DOHH2 (cell line): Measurements from ENCODE around the gene SHANK3.

ENCODE experiments used
- H3F3A ChIP-seq: fragments of 200-600 bp; sonication (generic), shearing (Covaris generic); 2 replicates; pipeline ENCODE4 v1.6.0; 2016; ENCODE audit warnings: antibody characterized with exemption, mild to moderate bottlenecking; ENCODE audit not compliant: control insufficient read depth, insufficient read depth
- H3K27ac ChIP-seq: fragments of 200-600 bp; sonication (generic); 2 replicates; pipeline ENCODE4 v1.5.1; 2014; ENCODE audit warnings: low read depth, mild to moderate bottlenecking, low read length, moderate library complexity
- H3K27me3 ChIP-seq: fragments of 200-600 bp; sonication (generic); 2 replicates; pipeline ENCODE4 v1.6.1; 2014; ENCODE audit warnings: mild to moderate bottlenecking, low read length, mixed read lengths; ENCODE audit not compliant: control insufficient read depth
- H3K36me3 ChIP-seq: fragments of 200-600 bp; sonication (generic); 2 replicates; pipeline ENCODE4 v1.6.1; 2014; ENCODE audit warnings: mild to moderate bottlenecking, low read length, moderate library complexity, mixed read lengths; ENCODE audit not compliant: control insufficient read depth
- H3K4me1 ChIP-seq: fragments of 200-600 bp; sonication (generic); 2 replicates; pipeline ENCODE4 v1.6.1; 2014; ENCODE audit warnings: mild to moderate bottlenecking, low read length, mixed read lengths; ENCODE audit not compliant: control insufficient read depth
- H3K4me2 ChIP-seq: fragments of 200-600 bp; sonication (generic); 2 replicates; pipeline ENCODE4 v1.6.0; 2014; ENCODE audit warnings: mild to moderate bottlenecking, low read length, moderate library complexity
- H3K4me3 ChIP-seq: fragments of 200-600 bp; sonication (generic); 2 replicates; pipeline ENCODE4 v1.5.1; 2014; ENCODE audit warnings: mild to moderate bottlenecking, low read length, mixed read lengths
- H3K79me2 ChIP-seq: fragments of 200-600 bp; sonication (generic); 2 replicates; pipeline ENCODE4 v1.6.1; 2014; ENCODE audit warnings: mild to moderate bottlenecking, low read length, mixed read lengths; ENCODE audit not compliant: control insufficient read depth
- H3K9me2 ChIP-seq: fragments of 200-600 bp; sonication (generic); replicated peaks from 2 replicates; pipeline ENCODE4 v1.6.1; 2014; ENCODE audit warnings: mild to moderate bottlenecking, low read length, mixed read lengths; ENCODE audit not compliant: control insufficient read depth
- H3K9me3 ChIP-seq: fragments of 200-600 bp; sonication (generic); 2 replicates; pipeline ENCODE4 v1.6.1; 2014; ENCODE audit warnings: antibody characterized with exemption, low read length, mixed read lengths; ENCODE audit not compliant: control insufficient read depth, insufficient read depth
- H4K20me1 ChIP-seq: fragments of 200-600 bp; sonication (generic); 2 replicates; pipeline ENCODE4 v1.6.0; 2014; ENCODE audit warnings: low read depth, mild to moderate bottlenecking, antibody characterized with exemption, low read length, moderate library complexity; ENCODE audit not compliant: control insufficient read depth, insufficient read depth
- CTCF ChIP-seq: fragments of 200-600 bp; sonication (generic); IDR thresholded peaks from one replicate; pipeline ENCODE4 v1.5.1; 2014; ENCODE audit warnings: antibody characterized with exemption, mild to moderate bottlenecking, low read depth, low read length; ENCODE audit not compliant: poor library complexity, severe bottlenecking
- EZH2phosphoT487 ChIP-seq: fragments of 200-600 bp; sonication (generic); IDR thresholded peaks from 2 replicates; pipeline ENCODE4 v1.6.1; 2017; ENCODE audit warnings: borderline replicate concordance, mild to moderate bottlenecking, antibody characterized with exemption, low read length, moderate library complexity, mixed read lengths

Gene SHANK3

GRCh38 chr22:50701076-50701419 is 28.4 kb downstream of the SHANK3 start:
- no peaks in the 10 kb centered on the region for H4K20me1 ChIP-seq

DNA sequence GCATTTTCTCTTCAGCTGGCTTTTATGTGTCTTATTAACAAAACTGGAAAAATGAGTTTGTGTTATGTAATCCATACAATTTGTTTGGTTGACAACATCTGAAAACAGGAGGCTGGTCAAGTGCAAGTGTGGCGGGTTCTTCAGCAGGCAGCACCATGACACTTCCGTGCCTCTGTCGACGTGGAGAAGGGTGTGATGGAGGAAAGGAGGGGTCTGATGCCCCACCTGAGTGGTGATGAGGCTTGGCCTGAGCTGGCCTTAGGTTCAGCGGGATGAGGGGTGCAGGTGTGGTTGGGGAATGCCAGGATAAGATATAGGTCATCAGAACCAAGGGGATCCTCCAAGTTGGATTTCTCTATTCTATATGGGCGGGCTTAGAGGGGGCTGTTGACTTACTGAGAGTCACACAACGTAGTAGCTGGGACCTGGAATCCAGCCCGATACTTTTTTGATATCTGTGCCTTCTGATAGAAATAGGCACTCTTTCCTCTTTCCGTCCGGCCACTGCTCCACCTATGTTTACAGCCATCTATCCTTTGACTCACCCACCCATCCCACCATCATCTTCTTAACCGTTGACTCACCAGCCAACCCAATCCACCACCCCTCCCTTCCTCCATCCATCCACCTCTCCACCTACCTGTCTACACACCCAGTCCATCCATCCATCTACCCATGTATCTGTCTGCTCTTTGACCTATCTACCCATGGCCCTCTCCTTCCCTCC is 29.0 kb downstream of the SHANK3 start:
- no peaks in the 10 kb centered on the region for H3K9me2 ChIP-seq
- no peak overlapping the region for H3K27ac ChIP-seq
- no peaks in the 10 kb centered on the region for H3K36me3 ChIP-seq
- no peak overlapping the region for H3K4me2 ChIP-seq
- no peaks in the 10 kb centered on the region for H3K9me3 ChIP-seq
- TF ChIP-seq CTCF (no peak), EZH2phosphoT487 (no peak)
- no peaks in the 10 kb centered on the region for H3K27me3 ChIP-seq
- no peak overlapping the region for H3K4me3 ChIP-seq
- H3K79me2 ChIP-seq: no peaks in the 10 kb centered on the region
- H4K20me1 ChIP-seq: no peaks in the 10 kb centered on the region
- no peaks in the 10 kb centered on the region for H3F3A ChIP-seq
- H3K4me1 ChIP-seq: no peaks in the 10 kb centered on the region

More at GRCh38 chr22:50701076-50701419, 28.4 kb downstream of the SHANK3 start:
- H3K27ac ChIP-seq: no peak overlapping the region
- H3K79me2 ChIP-seq: no peaks in the 10 kb centered on the region
- no peak overlapping the region for H3K4me2 ChIP-seq
- no peak overlapping the region for H3K4me3 ChIP-seq
- no peaks in the 10 kb centered on the region for H3K9me3 ChIP-seq
- no peaks in the 10 kb centered on the region for H3K4me1 ChIP-seq
- H3F3A ChIP-seq: no peaks in the 10 kb centered on the region
- no peaks in the 10 kb centered on the region for H3K9me2 ChIP-seq
- H3K27me3 ChIP-seq: no peaks in the 10 kb centered on the region
- TF ChIP-seq EZH2phosphoT487 (no peak), CTCF (no peak)
- no peaks in the 10 kb centered on the region for H3K36me3 ChIP-seq

DNA sequence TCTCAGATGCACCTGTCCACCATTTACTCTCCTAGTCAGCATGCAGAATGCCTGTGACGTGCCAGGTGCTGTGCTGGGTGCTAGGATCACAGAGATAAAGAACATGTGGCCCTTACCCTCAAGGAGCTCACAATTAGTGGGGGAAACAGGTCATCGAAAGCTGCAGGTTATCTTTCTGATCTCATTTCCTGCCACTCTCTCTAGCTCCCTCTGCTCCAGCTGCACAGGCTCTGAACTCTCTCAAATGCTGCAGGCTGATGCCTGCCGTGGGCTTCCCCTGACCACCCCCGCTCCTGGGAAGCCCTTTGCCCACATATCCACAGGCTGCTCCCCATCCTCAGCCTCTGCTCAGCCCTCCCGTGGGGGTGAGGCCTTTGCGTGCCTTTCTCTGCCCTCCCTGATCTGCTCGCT is 29.6 kb downstream of the SHANK3 start:
- Histone ChIP-seq H3K9me2 (no peaks in the 10 kb centered on the region), H3K4me3 (no peak overlapping the region), H3K27ac (no peak overlapping the region), H3K27me3 (no peaks in the 10 kb centered on the region), H3K4me1 (no peaks in the 10 kb centered on the region), H4K20me1 (no peaks in the 10 kb centered on the region), H3K79me2 (no peaks in the 10 kb centered on the region), H3F3A (no peaks in the 10 kb centered on the region), H3K36me3 (no peaks in the 10 kb centered on the region), H3K9me3 (no peaks in the 10 kb centered on the region), H3K4me2 (no peak overlapping the region)
- TF ChIP-seq EZH2phosphoT487 (no peak), CTCF (no peak)
